PC-9 (cell line): Measurements from ENCODE around the gene KAT6B. TPM values are rescaled to one million over a fixed set of nuclear protein-coding genes. Genes with fewer than 3 reads are reported as not detected.

Experiments used
- BruUV-seq: library from RNA; stranded (reverse); fragments of 400-500 nt; replicated peaks from 2 replicates; lab custom pipeline; 2021; lab: Mats Ljungman, UMichigan
- CTCF ChIA-PET: fragments of 300-600 bp; sonication (Branson Sonifier 250); formaldehyde crosslinking; loops from one replicate; lab custom pipeline; 2022; ENCODE audit warnings: antibody characterized with exemption; lab: Charles Lee
- POLR2A ChIA-PET: fragments of 300-600 bp; sonication (Branson Sonifier 250); formaldehyde crosslinking; loops from one replicate; lab custom pipeline; 2022; ENCODE audit warnings: antibody characterized with exemption; ENCODE audit not compliant: unreplicated experiment; lab: Charles Lee
- DNase-seq, 2 experiments: peaks; one replicate each; pipeline versions ENCODE4 v3.0.0 to v3.0.0-alpha.2; 2015 to 2022; ENCODE audit warnings: mixed read lengths in 1 of 2
- H2AFZ ChIP-seq: fragments of 200-600 bp; sonication (generic); 2 replicates; pipeline ENCODE4 v1.8.1; 2017; ENCODE audit warnings: antibody characterized with exemption
- H3F3A ChIP-seq: fragments of 200-600 bp; sonication (generic); 2 replicates; pipeline ENCODE4 v1.8.1; 2017; ENCODE audit warnings: antibody characterized with exemption, mild to moderate bottlenecking, low read depth; ENCODE audit not compliant: insufficient read depth
- H3K27ac ChIP-seq: fragments of 200-600 bp; sonication (generic); 2 replicates; pipeline ENCODE4 v1.6.1; 2016; ENCODE audit warnings: mixed run types
- H3K27me3 ChIP-seq: fragments of 200-600 bp; sonication (generic); 2 replicates; pipeline ENCODE4 v1.6.1; 2016; ENCODE audit warnings: low read depth, mixed run types; ENCODE audit not compliant: insufficient read depth
- H3K36me3 ChIP-seq: fragments of 200-600 bp; sonication (generic); 2 replicates; pipeline ENCODE4 v1.6.1; 2016; ENCODE audit warnings: low read depth, mixed run types
- H3K4me1 ChIP-seq: fragments of 200-600 bp; sonication (generic); replicated peaks from 2 replicates; pipeline ENCODE4 v1.6.1; 2016; ENCODE audit warnings: mixed run types; ENCODE audit not compliant: insufficient read depth
- H3K4me2 ChIP-seq: fragments of 200-600 bp; sonication (generic); 2 replicates; pipeline ENCODE4 v1.6.1; 2017; ENCODE audit warnings: mixed run types
- H3K4me3 ChIP-seq: fragments of 200-600 bp; sonication (generic); 2 replicates; pipeline ENCODE4 v1.6.1; 2016; ENCODE audit warnings: mixed run types
- H3K79me2 ChIP-seq: fragments of 200-600 bp; sonication (generic); 2 replicates; pipeline ENCODE4 v1.6.1; 2017; ENCODE audit warnings: low read depth, mixed run types
- H3K9me2 ChIP-seq: fragments of 200-600 bp; sonication (generic); 2 replicates; pipeline ENCODE4 v1.8.1; 2017; ENCODE audit warnings: mild to moderate bottlenecking; ENCODE audit not compliant: insufficient read depth
- H3K9me3 ChIP-seq: fragments of 200-600 bp; sonication (generic); 2 replicates; pipeline ENCODE4 v1.8.1; 2016; ENCODE audit warnings: low read depth; ENCODE audit not compliant: insufficient read depth
- H4K20me1 ChIP-seq: fragments of 200-600 bp; sonication (generic); 2 replicates; pipeline ENCODE4 v1.8.1; 2017; ENCODE audit not compliant: insufficient read depth
- CTCF ChIP-seq: fragments of 200-600 bp; sonication (generic); conservative IDR thresholded peaks from 2 replicates; pipeline ENCODE4 v1.6.1; 2017; ENCODE audit warnings: mixed run types, antibody characterized with exemption, mild to moderate bottlenecking, moderate library complexity
- EZH2 ChIP-seq: fragments of 200-600 bp; sonication (generic); IDR thresholded peaks from 2 replicates; pipeline ENCODE4 v1.8.0; 2017; ENCODE audit warnings: antibody characterized with exemption, low read depth
- intact Hi-C: fragments of 100-400 bp; cut with micrococcal nuclease; formaldehyde crosslinking; loops from one replicate; pipeline ENCODE4 v1.10.0; 2022; ENCODE audit not compliant: unreplicated experiment
- total RNA-seq: library from RNA; stranded (reverse); gene quantifications from 2 replicates; pipeline ENCODE4 v1.2.3, GENCODE V29; 2021

KAT6B gene
- total RNA-seq, 1 experiment from 2014 or later: 30.9 TPM

- H3K4me1 ChIP-seq: no peaks in the 10 kb centered on the region
- H4K20me1 ChIP-seq: no peaks in the 10 kb centered on the region
- TSS peak; percentile 11 for BruUV-seq
- no peak overlapping the region for H3K4me2 ChIP-seq
- DNase-seq: no peak
- no peak overlapping the region for H2AFZ ChIP-seq
- intact Hi-C loops: no loop called here
- H3K79me2 ChIP-seq: no peaks in the 10 kb centered on the region
- H3K27me3 ChIP-seq: no peaks in the 10 kb centered on the region
- H3K9me3 ChIP-seq: no peaks in the 10 kb centered on the region
- H3F3A ChIP-seq: no peaks in the 10 kb centered on the region
- ChIA-PET POLR2A (no interaction called here), CTCF (no interaction called here)
- H3K4me3 ChIP-seq: no peak overlapping the region
- no peaks in the 10 kb centered on the region for H3K9me2 ChIP-seq
- no peak overlapping the region for H3K27ac ChIP-seq
- no peak for TF ChIP-seq EZH2
- H3K36me3 ChIP-seq: no peaks in the 10 kb centered on the region
Observed at GRCh38 chr10:75034714-75035258, 208.4 kb downstream of the KAT6B start.

- H4K20me1 ChIP-seq: no peaks in the 10 kb centered on the region
- H2AFZ ChIP-seq: no peak overlapping the region
- intact Hi-C loops: no loop called here
- BruUV-seq: no TSS peak
- ChIA-PET POLR2A (no interaction called here), CTCF (no interaction called here)
- no peaks in the 10 kb centered on the region for H3K4me1 ChIP-seq
- no peaks in the 10 kb centered on the region for H3K9me3 ChIP-seq
- H3K9me2 ChIP-seq: no peaks in the 10 kb centered on the region
- H3F3A ChIP-seq: no peaks in the 10 kb centered on the region
- no peaks in the 10 kb centered on the region for H3K36me3 ChIP-seq
- DNase-seq: no peak
- H3K27me3 ChIP-seq: no peaks in the 10 kb centered on the region
- TF ChIP-seq EZH2 (no peak), CTCF (no peak)
- H3K4me2 ChIP-seq: no peak overlapping the region
- no peaks in the 10 kb centered on the region for H3K79me2 ChIP-seq
- H3K4me3 ChIP-seq: no peak overlapping the region
- H3K27ac ChIP-seq: no peak overlapping the region
Observed at GRCh38 chr10:75035975-75036708, 209.7 kb downstream of the KAT6B start.

GRCh38 chr10:75037171-75038153 is 211.1 kb downstream of the KAT6B start:
- no peaks in the 10 kb centered on the region for H3K9me3 ChIP-seq
- no peaks in the 10 kb centered on the region for H3K79me2 ChIP-seq
- no peaks in the 10 kb centered on the region for H4K20me1 ChIP-seq
- intact Hi-C loops: no loop called here
- no peak overlapping the region for H3K4me2 ChIP-seq
- H3K36me3 ChIP-seq: no peaks in the 10 kb centered on the region
- H3K27ac ChIP-seq: no peak overlapping the region
- H2AFZ ChIP-seq: no peak overlapping the region
- TF ChIP-seq EZH2: no peak
- TF ChIP-seq CTCF: no peak
- DNase-seq: no peak
- H3K9me2 ChIP-seq: no peaks in the 10 kb centered on the region
- no TSS peak for BruUV-seq
- CTCF ChIA-PET: no interaction called here
- POLR2A ChIA-PET: no interaction called here
- H3F3A ChIP-seq: no peaks in the 10 kb centered on the region
- H3K27me3 ChIP-seq: no peaks in the 10 kb centered on the region
- no peaks in the 10 kb centered on the region for H3K4me1 ChIP-seq
- no peak overlapping the region for H3K4me3 ChIP-seq
